GM12872 (cell line): Measurements from ENCODE around the gene KIF6.

Experiments used
- CTCF ChIP-seq: IDR thresholded peaks from 3 replicates; pipeline ENCODE4 v1.5.1; 2011; ENCODE audit warnings: low read depth, mild to moderate bottlenecking, low read length, moderate library complexity; ENCODE audit not compliant: insufficient read depth

Gene KIF6

GRCh38 chr6:39361657-39362486, 363.3 kb downstream of the KIF6 start:
- TF ChIP-seq CTCF: peak; percentile 97

GRCh38 chr6:39360378-39360777, 364.8 kb downstream of the KIF6 start:
- TF ChIP-seq CTCF: no peak

DNA sequence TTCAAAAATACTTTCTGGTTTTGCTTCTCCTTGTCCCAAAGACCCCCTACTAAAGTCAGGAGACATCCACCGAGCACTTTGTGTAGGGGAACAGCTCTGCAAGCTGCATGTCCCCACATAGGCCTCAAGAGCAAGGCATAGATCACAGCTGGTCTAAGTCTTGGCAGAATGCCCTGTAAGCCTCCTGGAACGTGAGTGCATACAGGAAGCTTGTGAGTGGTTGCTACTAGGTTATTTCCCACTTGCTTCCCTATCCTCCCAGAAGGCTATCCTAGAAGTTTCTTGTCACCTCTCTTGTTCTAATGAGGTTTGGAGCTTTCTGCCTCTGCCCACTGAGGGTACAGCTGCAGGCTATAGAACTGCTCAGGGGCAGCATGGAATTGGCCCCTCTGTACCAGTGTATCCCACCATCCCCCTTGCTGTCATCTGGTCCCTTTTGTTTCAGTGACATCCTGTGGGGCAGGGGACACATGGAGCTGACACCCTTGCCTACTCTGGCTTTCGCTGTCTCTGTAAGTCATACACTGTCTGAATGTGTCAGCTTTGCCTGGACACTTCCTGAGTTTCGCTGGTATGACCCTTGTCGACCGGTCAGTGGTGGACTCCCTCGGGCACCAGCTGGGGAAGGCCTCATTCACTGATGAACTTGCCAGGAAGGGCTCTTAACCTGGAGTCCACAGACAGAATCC, 367.1 kb downstream of the KIF6 start:
- TF ChIP-seq CTCF: no peak

- no peak for TF ChIP-seq CTCF
These were observed 371.4 kb downstream of the KIF6 start for GRCh38 chr6:39353698-39354315.

- TF ChIP-seq CTCF: no peak
These were observed 374.3 kb downstream of the KIF6 start for GRCh38 chr6:39350723-39351505.

GRCh38 chr6:39348740-39349139, 376.5 kb downstream of the KIF6 start:
- no peak for TF ChIP-seq CTCF
